H1 (cell line): ENCODE measurements around the gene CLINT1. TPM values are rescaled to one million over a fixed set of nuclear protein-coding genes. Genes with fewer than 3 reads are reported as not detected.

Source experiments
- CBX8 ChIP-seq: fragments of 300-800, 300-1000 bp; sonication (generic); IDR thresholded peaks from 2 replicates; pipeline ENCODE4 v1.7.1; 2016; ENCODE audit warnings: low read depth, low read length, borderline replicate concordance
- CTBP2 ChIP-seq: IDR thresholded peaks from 2 replicates; pipeline ENCODE4 v1.7.0; 2011; ENCODE audit warnings: borderline replicate concordance, mild to moderate bottlenecking, moderate library complexity, mixed read lengths, low read length; ENCODE audit not compliant: insufficient read depth, insufficient read length
- YY1 ChIP-seq: IDR thresholded peaks from 2 replicates; pipeline ENCODE4 v1.6.1; 2011; ENCODE audit warnings: low read depth, mild to moderate bottlenecking, low read length
- polyA plus RNA-seq, 7 experiments: library from polyadenylated mRNA; depleted of rRNA in 3 of 7; stranded (reverse) in 5 of 7; unstranded in 2 of 7; fragments of >200 nt in 5 of 7; fragments of 200-250 nt in 2 of 7; gene quantifications; 1 replicate in 5 of 7; 2 replicates in 1 of 7; 4 replicates in 1 of 7; pipeline versions ENCODE4 v1.2.1 to v1.2.3, GENCODE V29; 2011 to 2013; ENCODE audit warnings: missing spikeins in 2 of 7, mixed read lengths in 2 of 7
- total RNA-seq: library from RNA; stranded (reverse); fragmentation: NEBNext Ultra II Directional; extraction: Animal tissue kit (Norgen Biotek cat#: 25700); gene quantifications from 2 replicates; pipeline ENCODE4 v1.2.1, GENCODE V29; 2021
- TF ChIP-seq, protein P1 (sequence below): IDR thresholded peaks from 2 replicates; pipeline ENCODE4 v1.6.1; 2012; ENCODE audit warnings: low read length, inconsistent platforms

The CLINT1 gene
- total and polyA plus RNA-seq, 2 of the 8 experiments (the other 6 are each of a cell fraction or from before 2014, with no cell fraction given) = 85.9 to 140 TPM

GRCh38 chr5:157808043-157808442, 50.9 kb downstream of the CLINT1 start (continued):
- TF ChIP-seq, protein P1, sequence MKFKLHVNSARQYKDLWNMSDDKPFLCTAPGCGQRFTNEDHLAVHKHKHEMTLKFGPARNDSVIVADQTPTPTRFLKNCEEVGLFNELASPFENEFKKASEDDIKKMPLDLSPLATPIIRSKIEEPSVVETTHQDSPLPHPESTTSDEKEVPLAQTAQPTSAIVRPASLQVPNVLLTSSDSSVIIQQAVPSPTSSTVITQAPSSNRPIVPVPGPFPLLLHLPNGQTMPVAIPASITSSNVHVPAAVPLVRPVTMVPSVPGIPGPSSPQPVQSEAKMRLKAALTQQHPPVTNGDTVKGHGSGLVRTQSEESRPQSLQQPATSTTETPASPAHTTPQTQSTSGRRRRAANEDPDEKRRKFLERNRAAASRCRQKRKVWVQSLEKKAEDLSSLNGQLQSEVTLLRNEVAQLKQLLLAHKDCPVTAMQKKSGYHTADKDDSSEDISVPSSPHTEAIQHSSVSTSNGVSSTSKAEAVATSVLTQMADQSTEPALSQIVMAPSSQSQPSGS = no peak
- TF ChIP-seq CBX8 (no peak), YY1 (no peak), CTBP2 (no peak)
